Psoas muscle (tissue), 8 donors: Measurements from ENCODE around the gene MICU1. TPM values are rescaled to one million over a fixed set of nuclear protein-coding genes. Genes with fewer than 3 reads are reported as not detected.

Source experiments
- ATAC-seq, 4 donors: fragments of 200-7000 bp; cut with Tn5 transposase; one replicate each; pipeline ENCODE4 v1.9.1; 2020; ENCODE audit warnings: moderate library complexity in 3 of 4, mild to moderate bottlenecking in 2 of 4
- DNase-seq, 2 donors: peaks; one replicate each; pipeline ENCODE4 v3.0.0-alpha.2; 2020
- H3K27ac ChIP-seq: fragments of 200-600 bp; one replicate; pipeline ENCODE4 v1.8.0; 2022
- H3K27me3 ChIP-seq, 3 donors: fragments of 200-600 bp in 1 of 3; one replicate each; pipeline versions ENCODE4 v1.6.1 to v1.8.0; 2013 to 2022; ENCODE audit warnings: low read length in 2 of 3, mild to moderate bottlenecking in 2 of 3, moderate library complexity in 1 of 3; ENCODE audit not compliant: insufficient read depth in 3 of 3
- H3K36me3 ChIP-seq, 2 donors: fragments of 200-600 bp in 1 of 2; one replicate each; pipeline versions ENCODE4 v1.6.1 to v1.8.0; 2013 to 2022; ENCODE audit warnings: low read depth in 1 of 2, mild to moderate bottlenecking in 1 of 2, moderate library complexity in 1 of 2; ENCODE audit not compliant: insufficient read depth in 1 of 2
- H3K4me1 ChIP-seq: fragments of 200-600 bp; one replicate; pipeline ENCODE4 v1.8.0; 2022
- H3K4me3 ChIP-seq: fragments of 200-600 bp; one replicate; pipeline ENCODE4 v1.8.0; 2022; ENCODE audit warnings: mild to moderate bottlenecking
- H3K9me3 ChIP-seq: fragments of 200-600 bp; one replicate; pipeline ENCODE4 v1.8.0; 2022
- WGBS, 3 donors: extraction: QIAGEN DNeasy Blood & Tissue Kit; methylation state at CpG; one replicate each; pipeline versions ENCODE4 v1.1.6 to v1.1.7; 2013; 5-methylcytosine and 5-hydroxymethylcytosine counted together
- intact Hi-C, 2 donors: fragments of 100-400 bp; cut with DNase I; formaldehyde crosslinking; loops; one replicate each; pipeline versions ENCODE4 v1.11.0 to v1.14.2; 2022
- polyA plus RNA-seq, 3 donors: library from polyadenylated mRNA; stranded (reverse); fragments of 200-250 nt; gene quantifications; one replicate each; pipeline ENCODE4 v1.2.3, GENCODE V29; 2013
- total RNA-seq, 4 donors: library from RNA; stranded (reverse); fragmentation: NEBNext Ultra II Directional in 2 of 4; extraction: Animal tissue kit (Norgen Biotek cat#: 25700) in 2 of 4; gene quantifications; one replicate each; pipeline versions ENCODE4 v1.2.1 to v1.2.4, GENCODE V29; 2021 to 2023
- TF ChIP-seq, protein P1 (sequence below): fragments of 200-600 bp; IDR thresholded peaks from one replicate; pipeline ENCODE4 v1.8.0; 2022; ENCODE audit warnings: antibody characterized with exemption
- donor health status: healthy with polysubstance abuse.
- donor health status: DM: no; HTN: no; CAD: no; lungs with moderate emphysema.
- donor health status: Bipolar disorder and iron deficiency.
- donor health status: healthy.
- donor health status: DM: yes; HTN: yes; CAD: no.
- donor health status: DM: no; HTN: no; CAD: no.
- donor health status: DM: no; HTN: no; CAD: no.
- donor health status: DM: yes; HTN: yes; CAD: no.

MICU1 gene
- total and polyA plus RNA-seq, 7 donors = 31.0 to 57.8 (median 37.3) TPM

DNA sequence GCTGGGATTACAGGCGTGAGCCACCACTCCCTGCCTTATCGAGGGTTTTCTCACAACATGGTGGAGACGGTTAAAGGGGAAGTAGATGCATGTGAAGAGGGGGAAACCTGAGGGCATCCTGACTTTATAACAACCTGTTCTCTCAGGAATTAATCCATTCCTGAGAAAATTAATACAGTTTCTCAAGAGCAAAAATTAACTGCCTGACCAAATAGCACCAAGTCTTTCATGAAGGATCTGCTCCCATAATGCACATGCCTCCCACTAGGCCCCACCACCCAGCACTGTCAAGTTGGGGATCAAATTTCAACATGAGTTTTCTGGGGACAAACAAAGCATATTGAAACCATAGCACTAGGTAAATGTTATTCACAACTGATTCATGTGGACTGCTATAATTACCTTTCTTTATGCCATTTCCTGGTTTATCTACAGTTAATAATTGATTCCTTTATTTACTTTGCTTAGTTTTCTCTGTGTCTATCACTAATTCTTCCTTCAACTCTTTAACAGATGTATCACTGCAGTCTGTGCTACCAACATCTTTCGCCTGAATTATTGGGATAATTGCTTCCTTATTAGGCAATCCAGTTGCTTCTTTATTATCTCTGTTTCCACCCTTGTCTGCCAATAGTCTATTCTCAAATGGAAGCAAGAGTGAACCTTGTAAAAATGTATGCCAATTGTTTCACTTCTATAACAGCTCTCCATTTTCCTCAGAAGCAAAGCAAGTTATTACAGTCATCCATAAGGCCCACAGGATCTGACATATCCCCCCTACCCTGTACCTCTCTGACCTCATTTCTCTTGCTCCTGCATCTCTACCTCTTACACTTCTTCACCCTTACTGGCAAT, 12.9 kb upstream of the MICU1 start:
- ATAC-seq (no peak), DNase-seq (no peak)
- TF ChIP-seq, protein P1, sequence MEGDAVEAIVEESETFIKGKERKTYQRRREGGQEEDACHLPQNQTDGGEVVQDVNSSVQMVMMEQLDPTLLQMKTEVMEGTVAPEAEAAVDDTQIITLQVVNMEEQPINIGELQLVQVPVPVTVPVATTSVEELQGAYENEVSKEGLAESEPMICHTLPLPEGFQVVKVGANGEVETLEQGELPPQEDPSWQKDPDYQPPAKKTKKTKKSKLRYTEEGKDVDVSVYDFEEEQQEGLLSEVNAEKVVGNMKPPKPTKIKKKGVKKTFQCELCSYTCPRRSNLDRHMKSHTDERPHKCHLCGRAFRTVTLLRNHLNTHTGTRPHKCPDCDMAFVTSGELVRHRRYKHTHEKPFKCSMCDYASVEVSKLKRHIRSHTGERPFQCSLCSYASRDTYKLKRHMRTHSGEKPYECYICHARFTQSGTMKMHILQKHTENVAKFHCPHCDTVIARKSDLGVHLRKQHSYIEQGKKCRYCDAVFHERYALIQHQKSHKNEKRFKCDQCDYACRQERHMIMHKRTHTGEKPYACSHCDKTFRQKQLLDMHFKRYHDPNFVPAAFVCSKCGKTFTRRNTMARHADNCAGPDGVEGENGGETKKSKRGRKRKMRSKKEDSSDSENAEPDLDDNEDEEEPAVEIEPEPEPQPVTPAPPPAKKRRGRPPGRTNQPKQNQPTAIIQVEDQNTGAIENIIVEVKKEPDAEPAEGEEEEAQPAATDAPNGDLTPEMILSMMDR = no peak
- WGBS, 3 donors = 69 to 82% (median 81%) methylated on average over 4 of the region's 4 CpGs
- Histone ChIP-seq H3K27me3 (no peaks in the 10 kb centered on the region), H3K4me3 (no peak overlapping the region), H3K4me1 (peaks cover 7% of the 10 kb centered on the region), H3K9me3 (no peaks in the 10 kb centered on the region), H3K36me3 (no peaks in the 10 kb centered on the region), H3K27ac (peak overlapping the region; percentile 5)
- intact Hi-C loops = no loop called here

- peaks cover 7% of the 10 kb centered on the region for H3K4me1 ChIP-seq
- no peaks in the 10 kb centered on the region for H3K27me3 ChIP-seq
- H3K27ac ChIP-seq = peak overlapping the region; percentile 65
- ATAC-seq (peak; percentile 94 to 97 (median 96)), DNase-seq (peak; percentile 34 to 62)
- no peaks in the 10 kb centered on the region for H3K9me3 ChIP-seq
- TF ChIP-seq, protein P1 = no peak
- 13 to 24% (median 15%) methylated on average over 4 of the region's 4 CpGs for WGBS, 3 donors
- H3K36me3 ChIP-seq = no peaks in the 10 kb centered on the region
- intact Hi-C loops = no loop called here
- H3K4me3 ChIP-seq = no peak overlapping the region
These were observed 11.5 kb upstream of the MICU1 start for GRCh38 chr10:72637398-72637857.

DNA sequence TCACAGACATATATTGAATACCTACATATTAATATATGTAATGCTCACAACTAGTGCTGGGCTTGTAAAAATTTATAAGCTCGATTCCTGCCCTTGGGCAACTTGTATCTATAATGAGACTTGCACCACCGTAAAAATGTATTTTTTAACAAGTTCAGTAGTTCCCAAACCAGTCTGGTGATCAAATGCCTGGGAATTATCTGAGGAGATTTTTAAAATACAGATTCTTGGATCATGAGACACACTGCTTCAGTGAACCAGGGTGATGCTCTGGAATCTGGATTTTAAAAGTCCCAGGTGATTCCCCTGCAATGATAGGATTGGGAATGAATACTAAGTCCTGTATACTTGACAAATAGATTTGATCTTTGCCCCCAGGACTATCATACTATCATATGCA, 4.3 kb upstream of the MICU1 start:
- H3K27ac ChIP-seq = peak overlapping the region; percentile 1
- H3K4me1 ChIP-seq = peaks cover 8% of the 10 kb centered on the region
- no peaks in the 10 kb centered on the region for H3K27me3 ChIP-seq
- H3K36me3 ChIP-seq = no peaks in the 10 kb centered on the region
- 67 to 81% (median 79%) methylated on average over 2 of the region's 2 CpGs for WGBS, 3 donors
- H3K9me3 ChIP-seq = no peaks in the 10 kb centered on the region
- DNase-seq (no peak), ATAC-seq (no peak)
- TF ChIP-seq, protein P1 = no peak
- intact Hi-C loops = no loop called here
- H3K4me3 ChIP-seq = no peak overlapping the region

- ATAC-seq = no peak
- WGBS, 3 donors = 0 to 3% (median 0%) methylated on average over 1 of the region's 1 CpG
- intact Hi-C loops = loop anchor here (5.0 kb wide), 2 partner anchors 61 to 66 kb away; partner anchors contain the start of gene MCU (in 1 of the 2)
- no peaks in the 10 kb centered on the region for H3K9me3 ChIP-seq
- H3K4me3 ChIP-seq = peak overlapping the region; percentile 87
- H3K27ac ChIP-seq = peak overlapping the region; percentile 86
- TF ChIP-seq, protein P1 = no peak
- H3K4me1 ChIP-seq = peaks cover 19% of the 10 kb centered on the region
- H3K27me3 ChIP-seq = no peaks in the 10 kb centered on the region
- H3K36me3 ChIP-seq = no peaks in the 10 kb centered on the region
- DNase-seq = no peak
These were observed 520 bp upstream of the MICU1 start for GRCh38 chr10:72626444-72626754.
